ENCODE data around the gene BOLA2.
"Not testable (repeated sequence)": the region's sequence is repeated elsewhere in the genome, so short reads cannot be mapped to it uniquely, and the experiment has no call there.

- not testable (repeated sequence) for TF ChIP-seq CTCF (conservative IDR thresholded peaks at IDR 0.05); ZFX (IDR thresholded peaks at IDR 0.05)
These were observed 28.1 kb upstream of the BOLA2 start for GRCh38 chr16:29482276-29482675.

Measured in C4-2B (cell line).